GM18511 (cell line): Measurements from ENCODE around the gene ZFHX3.

ENCODE experiments used
- ATAC-seq: cut with Tn5 transposase; IDR thresholded peaks from one replicate; pipeline ENCODE4 v1.9.1; 2021; ENCODE audit warnings: mild to moderate bottlenecking, moderate library complexity; ENCODE audit not compliant: unreplicated experiment

The ZFHX3 gene

DNA sequence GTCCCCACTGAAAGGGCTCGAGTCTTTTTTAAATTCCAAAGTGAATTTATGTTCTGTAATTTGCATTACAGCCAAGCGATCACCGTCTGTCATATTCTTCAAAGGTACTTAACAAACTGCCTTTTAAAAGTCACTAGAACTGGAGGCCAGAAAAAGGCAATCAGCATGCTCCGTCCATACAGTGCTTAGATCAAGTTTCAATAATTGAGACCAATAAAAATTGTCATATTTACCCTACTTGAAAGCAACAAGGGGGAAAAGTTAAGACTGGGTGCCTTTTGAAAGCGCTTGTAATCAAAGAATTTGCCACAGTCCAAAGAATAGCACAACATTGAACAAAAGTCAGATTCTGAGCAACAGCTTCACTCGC lies 9.0 kb upstream of the ZFHX3 start:
- no peak for ATAC-seq

DNA sequence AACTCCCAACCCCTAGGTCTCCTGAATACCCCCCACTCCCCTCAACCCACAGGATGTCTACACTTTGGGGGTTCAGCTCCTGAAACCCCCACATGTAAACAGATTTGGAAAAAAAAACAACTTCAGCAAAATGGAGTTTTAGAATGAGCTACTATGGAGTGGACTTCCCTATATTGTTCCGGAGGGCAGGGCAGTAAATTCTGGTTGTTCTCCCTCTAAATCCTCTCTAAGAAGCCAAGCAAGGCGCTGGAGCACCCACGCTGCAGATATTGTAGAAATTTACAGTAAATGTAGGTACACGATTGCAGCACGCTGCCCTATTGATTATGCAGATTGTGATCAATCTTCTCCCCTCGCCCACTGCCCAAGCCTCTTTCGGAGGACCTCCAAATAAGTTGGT lies 8.5 kb upstream of the ZFHX3 start:
- ATAC-seq = no peak

DNA sequence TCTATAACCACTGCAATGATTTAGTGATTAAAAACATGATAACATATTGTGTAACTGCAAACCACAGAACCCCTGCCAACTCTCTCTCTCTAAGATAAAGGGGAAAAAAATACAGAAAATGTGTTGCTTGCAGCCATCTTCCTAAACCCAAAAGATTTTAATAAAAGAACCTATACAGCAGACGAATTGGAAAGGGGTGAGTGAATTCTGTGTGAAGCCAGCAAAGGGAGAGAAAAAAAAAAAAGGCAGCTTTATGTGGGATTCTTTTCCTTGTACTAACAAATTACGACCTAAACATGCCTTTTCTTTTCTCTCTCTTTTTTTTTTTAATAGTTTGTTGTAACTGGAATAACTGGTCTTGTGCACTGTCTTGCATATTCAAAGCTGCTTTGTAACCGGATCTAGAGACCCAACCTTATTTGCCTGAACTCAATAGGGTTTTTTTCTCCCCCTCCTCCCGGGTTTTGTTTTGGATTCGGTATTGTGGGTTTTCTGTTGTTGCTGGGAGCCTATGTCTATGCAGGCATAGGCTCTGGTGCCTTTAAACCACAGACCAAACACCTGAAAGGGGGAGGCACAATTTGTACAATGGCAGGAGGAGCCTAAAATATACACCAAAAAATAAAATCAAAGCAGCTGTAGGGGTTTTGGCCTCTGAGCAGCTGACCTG lies 7.0 kb upstream of the ZFHX3 start:
- no peak for ATAC-seq

DNA sequence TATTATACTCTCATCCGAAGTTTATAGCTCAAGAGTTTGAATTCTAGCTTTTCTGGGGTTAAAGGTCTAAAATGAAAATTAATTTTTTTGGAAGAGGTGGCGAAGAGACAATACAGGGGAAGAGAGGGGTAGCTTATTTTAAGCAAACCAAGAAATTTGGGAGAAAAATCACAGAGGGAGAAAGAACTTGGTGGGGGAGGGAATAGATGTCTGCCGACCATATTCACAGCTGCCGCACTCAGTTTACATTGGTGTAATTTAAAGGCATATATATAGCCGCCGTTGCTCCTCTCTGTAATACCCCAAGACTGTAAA lies 6.5 kb upstream of the ZFHX3 start:
- no peak for ATAC-seq

DNA sequence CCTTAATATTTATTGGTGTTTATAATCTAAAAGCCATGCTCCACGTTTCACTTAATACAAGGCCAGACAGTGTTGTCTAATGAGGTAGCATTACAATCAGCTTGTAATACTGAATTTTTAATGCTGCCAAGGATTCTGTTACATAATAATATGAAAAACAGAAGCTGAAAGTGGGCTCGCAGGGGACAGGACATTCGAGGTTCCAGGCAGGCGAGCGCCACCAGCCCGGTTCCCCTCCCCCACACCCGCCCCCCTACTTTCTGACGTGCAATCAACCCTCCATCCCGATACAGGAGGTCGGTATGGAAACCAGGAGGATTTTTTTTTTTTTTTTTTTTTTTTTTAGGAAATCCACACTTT lies 6.2 kb upstream of the ZFHX3 start:
- no peak for ATAC-seq

DNA sequence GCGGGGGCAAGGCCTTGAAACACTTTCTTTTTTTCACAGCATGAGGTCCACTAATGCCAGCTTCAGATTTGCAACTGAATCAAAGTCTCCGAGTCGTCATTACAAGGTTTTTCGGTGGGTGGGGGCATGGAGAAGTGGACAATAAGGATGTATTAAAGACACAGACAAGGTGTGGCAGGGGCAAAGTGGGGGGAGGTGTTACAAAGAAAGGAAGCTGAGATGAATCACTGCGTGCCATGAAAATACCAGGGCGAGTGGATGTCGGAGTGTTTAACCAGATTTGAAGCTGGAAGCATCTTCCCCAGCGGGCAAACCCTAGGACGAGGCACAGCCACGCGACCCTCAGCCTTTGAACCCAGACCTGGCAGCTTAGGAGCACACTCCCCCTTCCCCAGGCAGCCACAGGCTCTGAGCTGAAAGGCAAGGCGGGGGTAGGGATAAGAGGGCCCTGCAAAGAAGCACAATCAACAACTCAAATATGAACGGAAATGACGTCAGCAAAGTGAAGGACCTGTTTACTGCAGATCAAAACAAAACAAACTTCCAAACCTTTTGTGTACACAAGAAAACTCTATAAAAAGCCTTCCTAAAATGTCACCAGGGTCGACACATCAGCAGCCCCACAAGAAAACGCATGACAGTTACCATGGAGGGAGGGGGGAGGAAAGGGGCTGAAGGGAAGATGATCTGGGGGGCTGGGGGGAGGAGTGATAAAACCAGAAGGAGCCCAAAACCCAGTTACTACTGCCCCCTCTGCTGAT lies 5.6 kb upstream of the ZFHX3 start:
- ATAC-seq = no peak

DNA sequence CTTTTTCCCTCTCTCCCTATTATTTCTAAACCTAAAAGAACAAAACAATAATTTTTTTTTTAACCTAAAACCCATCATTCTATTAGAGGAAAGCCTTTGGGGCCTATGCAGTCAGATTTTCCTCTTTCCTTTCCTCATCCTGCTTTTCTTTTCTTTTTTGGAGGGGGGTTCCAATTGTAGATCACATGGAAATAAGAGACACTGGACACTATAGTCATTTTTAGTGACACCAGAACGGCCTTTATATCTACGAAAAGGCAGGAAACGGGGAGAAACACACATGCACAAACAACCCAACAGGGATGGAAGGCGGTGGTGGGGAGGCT lies 5.1 kb upstream of the ZFHX3 start:
- ATAC-seq = no peak

DNA sequence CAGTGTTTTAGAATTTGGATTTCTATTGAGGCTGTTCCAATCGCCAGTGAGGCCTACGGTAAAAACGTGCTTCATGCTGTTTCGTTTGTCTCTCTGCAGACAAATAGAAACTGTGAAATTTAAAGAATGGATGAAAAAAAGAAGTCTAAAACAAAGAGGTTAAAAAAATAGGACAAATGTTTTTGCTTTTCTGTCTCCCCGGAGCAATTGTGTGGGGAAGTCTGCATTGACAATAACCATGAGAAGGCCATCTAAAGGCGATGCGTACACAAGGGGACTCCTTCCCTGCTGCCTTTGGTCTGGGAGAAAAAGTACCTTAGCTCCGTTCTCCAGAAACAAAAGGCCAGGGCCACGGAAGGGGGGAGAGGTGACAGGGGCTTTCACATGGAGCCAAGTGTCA lies 4.6 kb upstream of the ZFHX3 start:
- ATAC-seq = no peak

DNA sequence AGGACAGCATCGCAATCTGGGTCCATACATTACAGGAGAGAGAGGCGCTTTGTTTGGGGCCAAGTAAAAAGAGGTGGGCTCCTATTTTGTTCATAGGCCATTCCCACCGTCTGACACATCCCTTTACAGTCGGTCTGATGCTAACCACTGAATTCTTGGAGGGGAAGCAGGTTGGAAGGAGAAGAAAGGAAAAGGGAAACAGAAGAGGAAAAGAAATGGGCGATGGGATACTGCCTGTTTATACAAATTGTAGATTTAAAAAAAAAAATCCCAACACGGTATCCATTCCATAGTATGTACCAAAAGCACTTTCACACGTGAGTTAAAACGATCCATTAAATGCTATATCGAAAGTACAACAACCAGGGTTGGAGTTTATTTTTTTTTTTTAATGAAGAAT lies 4.0 kb upstream of the ZFHX3 start:
- no peak for ATAC-seq

DNA sequence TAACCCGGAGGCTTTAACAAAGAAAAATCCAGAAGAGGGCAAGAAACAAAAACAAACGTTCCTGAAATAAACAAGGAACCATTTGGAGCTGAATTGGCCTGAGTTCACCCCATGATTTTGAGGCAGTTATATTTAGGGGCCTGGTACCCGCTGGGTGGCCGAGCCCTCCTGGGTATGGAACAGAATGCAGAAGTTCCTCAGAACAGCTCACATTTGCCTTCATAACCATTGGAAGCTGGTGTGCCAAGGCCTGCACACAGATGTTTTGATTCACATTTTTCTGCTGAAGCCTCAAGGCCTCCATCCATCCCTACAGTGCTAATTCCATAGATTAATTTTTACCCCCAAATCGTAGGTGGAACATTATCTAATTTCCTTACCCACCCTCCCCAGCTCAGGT lies 3.3 kb upstream of the ZFHX3 start:
- no peak for ATAC-seq

DNA sequence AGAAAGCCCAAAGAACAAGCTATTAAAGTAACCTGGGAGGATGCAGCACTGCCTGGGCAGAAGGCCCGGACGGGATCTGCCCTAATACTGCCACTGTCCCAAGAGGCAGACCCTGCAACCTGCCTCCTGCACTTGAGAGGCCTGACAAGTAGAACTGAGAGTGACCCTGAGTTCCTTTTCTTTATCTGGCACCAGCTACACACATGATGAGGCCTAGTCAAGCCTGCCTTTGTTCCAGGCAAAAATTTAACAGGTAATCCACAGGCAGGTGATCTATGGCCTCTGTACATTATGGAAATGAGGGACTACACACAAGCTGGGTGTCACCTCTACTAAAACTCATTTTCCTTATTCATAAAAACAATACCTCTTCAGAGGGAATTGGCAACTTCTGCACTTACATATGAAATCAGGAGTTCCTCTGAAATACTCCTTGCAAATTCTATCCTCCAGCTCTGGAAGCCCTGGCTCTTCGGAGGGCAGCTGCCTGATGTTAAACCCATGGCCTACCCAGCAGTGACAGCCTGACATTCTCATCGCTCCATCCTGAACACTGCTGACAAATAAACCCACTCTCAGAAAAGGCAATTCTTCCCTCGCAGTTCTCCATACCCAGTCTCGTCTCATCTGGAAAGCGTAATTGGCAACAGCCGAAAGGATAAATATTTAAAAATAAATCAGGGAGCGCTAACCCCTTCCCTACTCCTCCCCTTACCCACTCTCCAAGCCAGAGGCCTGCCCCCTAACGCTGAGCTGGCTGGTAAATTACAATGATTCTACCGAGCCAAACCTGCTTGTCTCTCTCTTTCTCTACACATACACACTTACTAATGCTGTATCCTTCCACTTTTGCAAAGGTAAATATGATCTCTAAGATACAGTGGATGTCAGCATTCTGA lies 2.5 kb upstream of the ZFHX3 start:
- ATAC-seq = no peak

DNA sequence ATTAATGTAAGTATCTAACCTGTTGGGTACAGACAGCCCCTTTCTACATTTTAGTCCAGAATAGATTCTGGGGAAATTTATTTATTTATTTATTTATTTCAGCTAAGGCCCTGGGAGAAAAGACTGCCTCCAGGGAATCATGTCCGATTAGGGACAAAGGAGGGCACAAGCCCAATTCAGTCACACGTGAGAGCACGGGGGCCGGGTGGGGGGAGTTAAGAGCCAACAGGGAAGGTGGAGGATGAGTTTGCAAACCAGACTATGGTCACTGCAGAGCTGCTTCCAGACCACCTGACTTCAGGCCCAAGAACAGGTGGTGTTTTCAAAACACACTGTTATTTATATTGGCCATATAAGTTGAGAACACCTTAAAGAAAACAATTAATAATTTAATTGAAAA lies 1.6 kb upstream of the ZFHX3 start:
- no peak for ATAC-seq

DNA sequence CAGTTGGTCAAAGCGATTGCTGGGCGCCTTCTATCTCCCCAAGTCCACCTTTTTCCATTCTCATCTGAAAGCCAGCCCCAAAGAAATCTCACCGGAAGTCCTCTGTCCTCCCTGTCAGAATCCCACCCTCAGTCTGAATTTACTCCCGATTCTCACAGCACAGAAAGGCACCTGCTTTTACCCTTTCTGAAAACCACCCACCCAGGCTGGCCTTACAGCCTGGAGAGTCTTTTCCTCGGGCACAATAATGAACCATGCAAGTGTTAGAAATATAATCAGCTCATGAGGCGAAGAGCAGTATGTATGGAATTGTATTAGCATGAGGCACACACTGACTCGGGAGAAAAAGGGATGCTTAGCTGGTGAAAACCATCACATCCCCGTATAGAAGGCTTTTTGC lies 1.2 kb upstream of the ZFHX3 start:
- ATAC-seq = no peak

DNA sequence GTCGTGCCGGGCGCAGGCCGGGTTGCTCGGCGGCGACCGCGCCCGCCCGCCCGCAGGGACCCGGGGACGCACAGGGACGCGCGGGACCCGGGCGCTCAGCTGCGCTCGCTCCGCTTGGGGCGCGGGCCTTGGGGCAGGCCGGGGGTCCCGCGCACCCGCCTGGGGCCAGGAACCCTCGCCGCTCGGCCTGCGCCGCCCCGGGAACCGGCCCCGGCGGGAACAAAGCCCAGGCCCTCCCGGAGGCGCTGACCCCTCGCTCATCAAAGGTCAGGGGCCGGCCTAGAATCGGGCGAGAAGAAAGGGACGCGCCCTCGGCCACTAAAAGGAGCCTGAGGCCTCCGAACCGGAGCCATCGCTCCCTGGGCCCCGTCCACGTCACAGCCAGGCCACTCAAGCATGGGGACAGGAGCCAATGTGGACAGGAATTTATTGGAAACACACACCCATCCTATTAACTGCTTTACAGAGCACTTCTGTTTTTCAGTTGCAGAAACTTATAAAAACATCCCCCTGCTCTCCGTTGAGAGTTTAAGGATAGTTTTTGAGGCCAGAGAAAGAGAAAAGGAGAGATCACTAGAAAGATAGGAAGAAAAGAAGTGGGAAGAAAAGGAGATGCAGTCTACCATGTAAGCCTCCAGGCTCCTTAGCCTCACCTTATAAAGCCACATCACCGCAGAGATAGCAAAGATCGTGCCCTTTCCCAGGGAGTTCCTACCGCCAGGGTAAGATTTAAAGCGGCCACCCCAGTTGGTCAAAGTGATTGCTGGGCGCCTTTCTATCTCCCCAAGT lies 558 bp upstream of the ZFHX3 start:
- peak; percentile 27 for ATAC-seq

DNA sequence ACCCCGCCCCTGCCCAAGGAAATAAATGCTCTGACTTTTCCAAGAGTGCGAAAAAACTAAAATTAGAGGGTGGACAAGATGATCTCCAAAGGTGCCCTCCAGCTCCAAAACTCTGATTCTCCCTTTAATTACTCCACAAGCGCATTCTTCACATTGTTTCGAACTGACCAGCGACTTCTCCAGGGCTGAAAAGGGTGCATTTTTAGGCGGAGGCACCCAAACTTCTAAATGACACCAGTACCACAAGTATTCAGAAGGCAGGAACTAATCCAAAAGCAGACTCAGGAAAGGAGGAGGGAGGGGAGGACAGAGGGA lies 750 bp downstream of the ZFHX3 start:
- no peak for ATAC-seq

DNA sequence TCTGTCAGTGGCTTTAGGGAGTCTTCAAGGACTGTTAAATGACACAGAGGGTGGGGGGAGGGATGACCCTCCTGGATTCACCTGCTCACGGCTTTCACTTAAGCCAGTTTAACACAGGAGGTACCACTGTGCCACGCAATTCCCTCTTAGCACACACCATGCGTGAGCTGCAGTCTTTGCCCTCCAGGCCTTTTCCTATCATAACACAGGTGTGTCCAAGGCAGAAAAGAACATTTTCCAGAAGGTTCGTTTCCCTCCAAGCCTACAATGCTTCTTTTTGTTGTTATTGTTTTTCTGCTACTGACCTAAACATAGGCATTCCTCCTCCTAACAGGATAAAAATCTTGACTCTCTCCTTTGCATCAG lies 1.1 kb downstream of the ZFHX3 start:
- ATAC-seq = no peak

DNA sequence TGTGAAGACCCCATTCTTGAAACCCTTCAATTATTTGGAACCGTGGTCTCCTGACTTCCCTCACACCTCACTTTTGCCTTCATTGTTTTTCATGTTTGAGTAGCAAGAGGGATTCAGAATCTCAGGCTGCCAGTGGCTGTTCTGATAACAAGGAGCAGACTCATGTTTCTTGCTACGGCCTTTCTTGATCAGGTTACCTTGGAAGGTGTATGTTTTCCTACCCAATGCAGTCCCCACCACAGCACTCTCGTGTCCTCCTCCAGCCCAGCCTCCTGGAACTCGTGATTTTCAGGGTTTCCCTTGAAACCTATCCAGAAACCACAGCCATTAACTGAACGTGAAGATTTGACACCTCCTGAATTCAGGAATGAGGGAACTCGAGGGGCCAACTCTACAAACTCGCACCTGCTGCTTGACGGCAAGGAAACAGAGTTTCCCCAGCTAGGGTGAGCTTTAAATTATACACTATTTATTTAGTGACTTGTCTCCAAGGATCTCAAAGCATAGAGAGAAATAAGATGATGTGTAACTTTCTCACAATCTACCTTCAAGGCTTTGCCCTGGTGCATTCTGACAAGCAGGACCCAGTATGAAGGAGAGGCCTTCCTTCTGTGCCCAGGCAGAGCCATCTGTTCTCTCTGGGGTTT lies 1.6 kb downstream of the ZFHX3 start:
- no peak for ATAC-seq

DNA sequence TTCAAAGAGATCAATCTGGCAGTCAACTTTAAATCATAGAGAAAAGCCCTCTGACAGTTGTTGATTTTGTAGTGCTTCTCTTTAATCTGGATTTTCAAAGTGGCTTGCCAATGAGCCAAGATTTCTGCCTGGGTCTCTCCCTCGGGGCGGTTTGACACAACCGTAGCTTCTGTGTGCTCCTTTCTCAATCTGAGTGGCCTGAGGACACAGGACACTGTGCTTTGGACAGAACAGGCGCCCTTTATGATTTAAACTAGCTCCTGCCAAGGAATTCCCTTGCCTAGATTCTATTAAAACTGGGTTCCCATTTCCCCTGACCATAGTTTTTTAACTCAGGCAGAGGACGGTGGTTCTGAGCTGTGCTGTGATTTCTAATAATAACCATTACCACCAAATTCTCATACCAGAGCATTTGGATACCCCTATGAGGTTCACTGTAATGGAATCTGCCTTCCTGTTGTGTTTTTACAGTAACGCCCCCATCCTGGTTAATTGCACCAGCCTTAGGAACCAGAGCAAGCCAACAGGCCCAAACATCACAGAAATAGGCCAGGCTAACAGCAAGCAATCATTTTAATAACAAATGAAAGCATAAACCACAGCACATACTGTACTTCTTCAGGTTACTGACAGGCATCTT lies 4.0 kb downstream of the ZFHX3 start:
- ATAC-seq = no peak

DNA sequence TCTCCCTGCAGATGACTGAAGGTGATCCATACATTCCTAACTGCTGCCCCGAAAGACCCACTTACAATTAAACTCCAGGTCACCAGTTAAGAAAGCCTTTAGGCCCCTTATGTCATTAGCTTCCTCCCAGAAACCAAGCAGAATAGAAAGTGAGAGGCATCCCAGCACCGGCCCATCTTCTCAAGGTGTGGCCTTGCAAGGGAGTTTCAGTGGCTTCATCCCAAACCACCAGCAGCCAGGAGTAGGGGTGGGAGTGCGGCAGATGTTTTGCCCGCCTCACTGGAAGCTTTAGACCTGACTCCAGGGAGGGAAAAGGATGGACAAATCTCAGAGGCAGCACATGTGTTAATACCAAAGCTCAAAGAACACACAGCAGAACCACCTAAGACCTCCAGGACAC lies 5.1 kb downstream of the ZFHX3 start:
- ATAC-seq = no peak

DNA sequence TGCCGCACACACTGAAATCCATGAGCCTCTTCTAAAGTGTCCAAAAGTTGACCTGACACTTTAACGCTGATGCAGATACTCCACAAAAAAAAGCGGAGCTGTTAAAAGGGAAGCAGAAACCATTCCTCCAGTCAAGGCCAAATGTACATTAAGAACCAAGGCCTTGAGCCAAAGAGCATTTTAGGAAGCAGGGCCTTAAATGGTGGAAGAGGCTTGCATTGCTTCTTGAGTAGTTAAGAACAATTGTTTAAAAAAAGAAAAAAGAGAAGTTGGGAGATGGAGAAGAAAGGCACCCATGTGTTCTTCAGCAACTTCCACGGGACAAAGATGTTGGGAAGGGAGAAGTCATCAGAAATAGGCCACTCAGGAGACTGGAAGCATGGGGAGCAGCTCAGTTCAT lies 6.3 kb downstream of the ZFHX3 start:
- no peak for ATAC-seq
